HG03045 (cell line): ENCODE measurements around the gene A1BG.
"Not testable (repeated sequence)": the region's sequence is repeated elsewhere in the genome, so short reads cannot be mapped to it uniquely, and the experiment has no call there.

Experiments
- ATAC-seq: cut with Tn5 transposase; IDR thresholded peaks from one replicate; pipeline ENCODE4 v1.9.1; 2021; ENCODE audit warnings: mild to moderate bottlenecking, moderate library complexity; ENCODE audit not compliant: unreplicated experiment

A1BG gene

GRCh38 chr19:58361900-58362271, 8.6 kb upstream of the A1BG start:
- ATAC-seq: peak; percentile 2

GRCh38 chr19:58357481-58358145, 4.3 kb upstream of the A1BG start:
- ATAC-seq: no peak

GRCh38 chr19:58356766-58357480, 3.6 kb upstream of the A1BG start:
- no peak for ATAC-seq

GRCh38 chr19:58355908-58356765, 2.8 kb upstream of the A1BG start:
- ATAC-seq: no peak

- no peak for ATAC-seq
These were observed 2.0 kb upstream of the A1BG start for GRCh38 chr19:58355215-58355796.

- no peak for ATAC-seq
These were observed 1.3 kb upstream of the A1BG start for GRCh38 chr19:58354478-58355030.

- ATAC-seq: no peak
These were observed 605 bp upstream of the A1BG start for GRCh38 chr19:58353717-58354477.

GRCh38 chr19:58351990-58352755, 1.1 kb downstream of the A1BG start:
- ATAC-seq: no peak

- no peak for ATAC-seq
These were observed 1.8 kb downstream of the A1BG start for GRCh38 chr19:58351558-58351878.

GRCh38 chr19:58350871-58351557, 2.3 kb downstream of the A1BG start:
- no peak for ATAC-seq

- no peak for ATAC-seq
These were observed 3.1 kb downstream of the A1BG start for GRCh38 chr19:58350001-58350861.

- ATAC-seq: no peak
These were observed 3.7 kb downstream of the A1BG start for GRCh38 chr19:58349590-58349989.

- ATAC-seq: not testable (repeated sequence)
These were observed 5.2 kb downstream of the A1BG start for GRCh38 chr19:58348080-58348479.

- ATAC-seq: peak; percentile 80
These were observed 6.0 kb downstream of the A1BG start for GRCh38 chr19:58346961-58347929.

GRCh38 chr19:58345558-58345957, 7.7 kb downstream of the A1BG start:
- no peak for ATAC-seq

GRCh38 chr19:58338825-58339558, 14.3 kb downstream of the A1BG start:
- no peak for ATAC-seq
